ENCODE data around the gene PLA2G4E. TPM values are rescaled to one million over a fixed set of nuclear protein-coding genes. Genes with fewer than 3 reads are reported as not detected.

PLA2G4E gene
- total RNA-seq, 1 experiment from 2014 or later: not detected

GRCh38 chr15:41982133-41982930 is 38.5 kb downstream of the PLA2G4E start:
- H3K4me1 ChIP-seq (replicated peaks; ENCODE audit: insufficient read depth): peaks cover 11% of the 10 kb centered on the region
- no peaks in the 10 kb centered on the region for H3K9me3 ChIP-seq (ENCODE audit: insufficient read depth, low read depth)
- H3K4me2 ChIP-seq: no peak overlapping the region
- TF ChIP-seq EZH2 (IDR thresholded peaks at IDR 0.05; ENCODE audit: low read depth) (no peak), CTCF (conservative IDR thresholded peaks at IDR 0.05) (no peak)
- no peaks in the 10 kb centered on the region for H3K36me3 ChIP-seq (ENCODE audit: low read depth)
- H4K20me1 ChIP-seq (ENCODE audit: insufficient read depth): no peaks in the 10 kb centered on the region
- no peak overlapping the region for H3K27ac ChIP-seq
- no TSS peak for BruUV-seq (replicated peaks)
- H3K9me2 ChIP-seq (ENCODE audit: insufficient read depth): no peaks in the 10 kb centered on the region
- no peak overlapping the region for H2AFZ ChIP-seq
- H3K27me3 ChIP-seq (ENCODE audit: insufficient read depth, low read depth): no peaks in the 10 kb centered on the region
- POLR2A ChIA-PET (ENCODE audit: unreplicated experiment): no interaction called here
- H3K79me2 ChIP-seq (ENCODE audit: low read depth): no peaks in the 10 kb centered on the region
- H3K4me3 ChIP-seq: no peak overlapping the region
- DNase-seq: no peak
- intact Hi-C loops (cut with micrococcal nuclease; ENCODE audit: unreplicated experiment): no loop called here
- CTCF ChIA-PET: no interaction called here
- 0 out of 2 replicates have a peak, but pooled peaks cover 3% of the 10 kb centered on the region for H3F3A ChIP-seq (ENCODE audit: insufficient read depth, low read depth)

GRCh38 chr15:41981371-41982132 is 39.3 kb downstream of the PLA2G4E start:
- intact Hi-C loops (cut with micrococcal nuclease; ENCODE audit: unreplicated experiment): no loop called here
- no peak for TF ChIP-seq EZH2 (IDR thresholded peaks at IDR 0.05; ENCODE audit: low read depth)
- TF ChIP-seq CTCF (conservative IDR thresholded peaks at IDR 0.05): no peak

GRCh38 chr15:41980654-41981323 is 40.1 kb downstream of the PLA2G4E start:
- Histone ChIP-seq H3K4me1 (replicated peaks; ENCODE audit: insufficient read depth) (peaks cover 11% of the 10 kb centered on the region), H3K79me2 (ENCODE audit: low read depth) (no peaks in the 10 kb centered on the region), H2AFZ (no peak overlapping the region), H3K9me3 (ENCODE audit: insufficient read depth, low read depth) (no peaks in the 10 kb centered on the region), H3K36me3 (ENCODE audit: low read depth) (no peaks in the 10 kb centered on the region), H3K9me2 (ENCODE audit: insufficient read depth) (no peaks in the 10 kb centered on the region), H3K4me3 (no peak overlapping the region), H3F3A (ENCODE audit: insufficient read depth, low read depth) (0 out of 2 replicates have a peak, but pooled peaks cover 3% of the 10 kb centered on the region), H4K20me1 (ENCODE audit: insufficient read depth) (no peaks in the 10 kb centered on the region), H3K4me2 (no peak overlapping the region), H3K27ac (no peak overlapping the region), H3K27me3 (ENCODE audit: insufficient read depth, low read depth) (no peaks in the 10 kb centered on the region)
- BruUV-seq (replicated peaks): no TSS peak
- no peak for TF ChIP-seq EZH2 (IDR thresholded peaks at IDR 0.05; ENCODE audit: low read depth)
- no peak for TF ChIP-seq CTCF (conservative IDR thresholded peaks at IDR 0.05)
- CTCF ChIA-PET: interaction anchor here (1.2 kb wide), 1 partner anchor 104 kb away, joined by 4 read pairs; no protein-coding TSS in a partner anchor
- POLR2A ChIA-PET (ENCODE audit: unreplicated experiment): no interaction called here
- no peak for DNase-seq
- intact Hi-C loops (cut with micrococcal nuclease; ENCODE audit: unreplicated experiment): no loop called here

More at GRCh38 chr15:41981371-41982132, 39.3 kb downstream of the PLA2G4E start:
- H3K36me3 ChIP-seq (ENCODE audit: low read depth): no peaks in the 10 kb centered on the region
- no peak overlapping the region for H2AFZ ChIP-seq
- H3F3A ChIP-seq (ENCODE audit: insufficient read depth, low read depth): 0 out of 2 replicates have a peak, but pooled peaks cover 3% of the 10 kb centered on the region
- ChIA-PET POLR2A (ENCODE audit: unreplicated experiment) (no interaction called here), CTCF (no interaction called here)
- H3K9me3 ChIP-seq (ENCODE audit: insufficient read depth, low read depth): no peaks in the 10 kb centered on the region
- no peaks in the 10 kb centered on the region for H4K20me1 ChIP-seq (ENCODE audit: insufficient read depth)
- H3K4me2 ChIP-seq: no peak overlapping the region
- no peak overlapping the region for H3K4me3 ChIP-seq
- H3K79me2 ChIP-seq (ENCODE audit: low read depth): no peaks in the 10 kb centered on the region
- no peak for DNase-seq
- H3K9me2 ChIP-seq (ENCODE audit: insufficient read depth): no peaks in the 10 kb centered on the region
- BruUV-seq (replicated peaks): no TSS peak
- no peaks in the 10 kb centered on the region for H3K27me3 ChIP-seq (ENCODE audit: insufficient read depth, low read depth)
- no peak overlapping the region for H3K27ac ChIP-seq
- peaks cover 11% of the 10 kb centered on the region for H3K4me1 ChIP-seq (replicated peaks; ENCODE audit: insufficient read depth)

All from PC-9 (cell line).